ENCODE data around the gene ZNF688. TPM values are rescaled to one million over a fixed set of nuclear protein-coding genes. Genes with fewer than 3 reads are reported as not detected.

The ZNF688 gene
- total RNA-seq, 3 donors from 2014 or later (not counting 1 experiment from before 2014, with no cell fraction given), result 10.1 to 16.9 (median 16.5) TPM

- Histone ChIP-seq H3K4me1 (ENCODE audit: control insufficient read depth, insufficient read depth, low read length) (peaks cover 42% of the 10 kb centered on the region), H3K27ac (ENCODE audit: low read length) (peak overlapping the region; percentile 84), H3K4me3 (ENCODE audit: low read length) (no peak overlapping the region), H3K27me3 (ENCODE audit: control insufficient read depth, insufficient read depth, low read length) (no peaks in the 10 kb centered on the region), H3K9me3 (ENCODE audit: control insufficient read depth, insufficient read depth, low read length) (no peaks in the 10 kb centered on the region), H3K36me3 (ENCODE audit: control insufficient read depth, insufficient read depth, low read length) (no peaks in the 10 kb centered on the region)
- Mint-ChIP-seq H3K27ac (peak overlapping the region; percentile 90 to 94), H3K4me1 (peaks cover 20 to 27% of the 10 kb centered on the region in 2 donors), H3K9me3 (no peaks in the 10 kb centered on the region), H3K4me3 (peak overlapping the region; percentile 50), H3K27me3 (ENCODE audit: low read depth in 2 of 2) (no peaks in the 10 kb centered on the region), H3K36me3 (no peaks in the 10 kb centered on the region)
- intact Hi-C loops (cut with micrococcal nuclease), result no loop called here
- peak; percentile 36 to 56 (median 43) for ATAC-seq
- peak in 1 of 2 donors; percentile 83 for DNase-seq
- no peak for TF ChIP-seq CTCF (IDR thresholded peaks at IDR 0.05)
- WGBS (ENCODE audit: insufficient coverage), result 16% methylated on average over 6 of the region's 6 CpGs
Observed at GRCh38 chr16:30567991-30568638, 3.4 kb downstream of the ZNF688 start.

GRCh38 chr16:30567160-30567990 is 4.1 kb downstream of the ZNF688 start:
- DNase-seq, result peak in 1 of 2 donors; percentile 84
- TF ChIP-seq CTCF (IDR thresholded peaks at IDR 0.05), result no peak
- H3K27me3 Mint-ChIP-seq (ENCODE audit: low read depth in 2 of 2), result no peaks in the 10 kb centered on the region
- Histone ChIP-seq H3K4me1 (ENCODE audit: control insufficient read depth, insufficient read depth, low read length) (peaks cover 37% of the 10 kb centered on the region), H3K27ac (ENCODE audit: low read length) (peak overlapping the region; percentile 84), H3K27me3 (ENCODE audit: control insufficient read depth, insufficient read depth, low read length) (no peaks in the 10 kb centered on the region), H3K36me3 (ENCODE audit: control insufficient read depth, insufficient read depth, low read length) (no peaks in the 10 kb centered on the region), H3K9me3 (ENCODE audit: control insufficient read depth, insufficient read depth, low read length) (no peaks in the 10 kb centered on the region), H3K4me3 (ENCODE audit: low read length) (no peak overlapping the region)
- no peaks in the 10 kb centered on the region for H3K36me3 Mint-ChIP-seq
- H3K4me3 Mint-ChIP-seq, result no peak overlapping the region
- H3K9me3 Mint-ChIP-seq, result no peaks in the 10 kb centered on the region
- H3K4me1 Mint-ChIP-seq, result peaks cover 19 to 25% of the 10 kb centered on the region in 2 donors
- 77% methylated on average over 13 of the region's 14 CpGs for WGBS (ENCODE audit: insufficient coverage)
- peak overlapping the region; percentile 90 to 94 for H3K27ac Mint-ChIP-seq
- peak in 1 of 3 donors; percentile 0 for ATAC-seq
- intact Hi-C loops (cut with micrococcal nuclease), result no loop called here

GRCh38 chr16:30566531-30566930 is 5.0 kb downstream of the ZNF688 start:
- H3K27me3 Mint-ChIP-seq (ENCODE audit: low read depth in 2 of 2), result peaks cover 0 to under 1% of the 10 kb centered on the region in 2 donors
- intact Hi-C loops (cut with micrococcal nuclease), result no loop called here
- peaks cover 39% of the 10 kb centered on the region for H3K4me1 ChIP-seq (ENCODE audit: control insufficient read depth, insufficient read depth, low read length)
- no peaks in the 10 kb centered on the region for H3K9me3 ChIP-seq (ENCODE audit: control insufficient read depth, insufficient read depth, low read length)
- ATAC-seq, result no peak
- no peaks in the 10 kb centered on the region for H3K27me3 ChIP-seq (ENCODE audit: control insufficient read depth, insufficient read depth, low read length)
- H3K36me3 Mint-ChIP-seq, result no peaks in the 10 kb centered on the region
- H3K4me3 ChIP-seq (ENCODE audit: low read length), result no peak overlapping the region
- WGBS (ENCODE audit: insufficient coverage), result 92% methylated on average over 4 of the region's 4 CpGs
- H3K4me3 Mint-ChIP-seq, result no peak overlapping the region
- H3K36me3 ChIP-seq (ENCODE audit: control insufficient read depth, insufficient read depth, low read length), result no peaks in the 10 kb centered on the region
- peak overlapping the region in 1 of 2 donors; percentile 94 for H3K27ac Mint-ChIP-seq
- no peak overlapping the region for H3K27ac ChIP-seq (ENCODE audit: low read length)
- DNase-seq, result no peak
- H3K9me3 Mint-ChIP-seq, result no peaks in the 10 kb centered on the region
- no peak for TF ChIP-seq CTCF (IDR thresholded peaks at IDR 0.05)
- H3K4me1 Mint-ChIP-seq, result peaks cover 16 to 18% of the 10 kb centered on the region in 2 donors
